Activated naive CD8-positive, alpha-beta T cell treated with anti-CD3 and anti-CD28 coated beads for 36 hours (primary cell): ENCODE measurements around the gene VAV1. TPM values are rescaled to one million over a fixed set of nuclear protein-coding genes. Genes with fewer than 3 reads are reported as not detected.

ENCODE experiments used
- DNase-seq: peaks from one replicate; pipeline ENCODE4 v3.0.0; 2021
- H3K27ac Mint-ChIP-seq: one replicate; pipeline ENCODE4 v1.8.0; 2022; ENCODE audit warnings: mild to moderate bottlenecking, moderate library complexity, mixed read lengths
- H3K27me3 Mint-ChIP-seq: one replicate; pipeline ENCODE4 v1.8.0; 2022; ENCODE audit warnings: mild to moderate bottlenecking, mixed read lengths
- H3K36me3 Mint-ChIP-seq: one replicate; pipeline ENCODE4 v1.8.0; 2021; ENCODE audit warnings: mild to moderate bottlenecking, mixed read lengths
- H3K4me1 Mint-ChIP-seq: one replicate; pipeline ENCODE4 v1.8.0; 2021; ENCODE audit warnings: mixed read lengths
- H3K4me3 Mint-ChIP-seq: one replicate; pipeline ENCODE4 v1.8.0; 2022; ENCODE audit warnings: mild to moderate bottlenecking, moderate library complexity, mixed read lengths
- H3K9me3 Mint-ChIP-seq: one replicate; pipeline ENCODE4 v1.8.0; 2022; ENCODE audit warnings: mixed read lengths
- total RNA-seq, 2 experiments: library from RNA; stranded (reverse); gene quantifications; one replicate each; pipeline ENCODE4 v1.2.3, GENCODE V29; 2021

The VAV1 gene
- total RNA-seq, 2 experiments from 2014 or later: 65.2 to 65.7 TPM

DNA sequence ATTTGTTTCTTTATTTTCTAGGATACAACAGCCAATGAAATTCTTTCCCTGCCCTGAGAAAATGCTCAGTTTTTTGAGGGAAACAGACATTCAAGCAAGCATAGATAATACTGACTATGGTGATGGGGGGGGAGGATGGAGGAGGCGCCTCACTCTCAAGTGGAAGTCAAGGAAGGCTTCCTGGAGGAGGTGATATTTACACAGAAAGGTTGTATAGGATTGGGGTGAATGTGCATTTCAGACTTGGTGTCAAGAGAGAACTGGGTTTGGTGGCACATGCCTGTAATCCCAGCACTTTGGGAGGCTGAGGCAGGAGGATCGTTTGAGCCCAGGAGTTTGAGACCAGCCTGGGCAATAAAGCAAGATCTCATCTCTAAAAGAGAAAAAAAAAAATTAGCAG is 102.7 kb downstream of the VAV1 start:
- no peaks in the 10 kb centered on the region for H3K4me1 Mint-ChIP-seq
- peaks cover 3% of the 10 kb centered on the region for H3K9me3 Mint-ChIP-seq
- no peak for DNase-seq
- H3K27me3 Mint-ChIP-seq: no peaks in the 10 kb centered on the region
- no peaks in the 10 kb centered on the region for H3K36me3 Mint-ChIP-seq
- H3K4me3 Mint-ChIP-seq: no peak overlapping the region
- no peak overlapping the region for H3K27ac Mint-ChIP-seq

DNA sequence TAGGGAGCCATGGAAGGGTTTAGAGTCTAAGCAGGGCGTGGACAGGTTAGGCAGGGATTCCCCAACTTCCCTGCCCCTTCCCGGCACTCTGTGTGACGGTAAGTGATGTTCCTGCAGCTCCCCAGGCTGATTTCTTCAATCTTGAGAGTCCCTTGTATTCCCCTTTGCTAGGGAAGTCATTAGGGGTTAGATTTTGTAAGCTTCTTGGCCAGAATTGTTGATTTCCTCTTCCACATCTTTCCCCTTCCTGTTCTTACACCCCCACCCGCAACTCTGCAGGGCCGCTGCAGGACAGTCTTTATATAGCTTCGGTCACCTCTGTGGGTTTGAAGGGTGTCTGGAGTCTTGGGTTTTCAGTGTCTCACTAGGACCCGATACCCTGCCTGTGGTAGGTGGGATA is 104.2 kb downstream of the VAV1 start:
- H3K9me3 Mint-ChIP-seq: peaks cover 3% of the 10 kb centered on the region
- no peaks in the 10 kb centered on the region for H3K27me3 Mint-ChIP-seq
- no peak for DNase-seq
- no peaks in the 10 kb centered on the region for H3K36me3 Mint-ChIP-seq
- H3K27ac Mint-ChIP-seq: no peak overlapping the region
- no peaks in the 10 kb centered on the region for H3K4me1 Mint-ChIP-seq
- H3K4me3 Mint-ChIP-seq: no peak overlapping the region

DNA sequence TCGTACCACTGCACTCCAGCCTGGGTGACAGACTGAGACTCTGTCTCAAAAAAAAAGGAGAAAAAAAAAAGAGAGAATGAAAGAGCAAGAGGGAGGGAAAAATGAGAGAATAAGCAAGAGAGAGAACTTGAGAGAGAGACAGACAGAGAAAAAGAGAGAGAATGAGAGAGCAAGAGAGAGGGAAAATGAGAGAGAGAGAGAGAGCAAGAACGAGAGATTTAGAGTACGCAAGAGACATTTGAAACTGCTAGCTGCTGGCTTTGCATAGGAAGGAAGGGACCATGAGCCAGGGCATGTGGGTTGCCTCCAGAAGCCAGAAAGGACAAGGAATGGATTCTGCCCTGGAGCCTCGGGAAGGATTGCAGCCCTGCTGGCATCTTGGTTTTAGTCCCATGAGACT is 105.3 kb downstream of the VAV1 start:
- H3K27me3 Mint-ChIP-seq: no peaks in the 10 kb centered on the region
- H3K9me3 Mint-ChIP-seq: no peaks in the 10 kb centered on the region
- no peaks in the 10 kb centered on the region for H3K36me3 Mint-ChIP-seq
- no peak overlapping the region for H3K27ac Mint-ChIP-seq
- H3K4me1 Mint-ChIP-seq: no peaks in the 10 kb centered on the region
- DNase-seq: no peak
- no peak overlapping the region for H3K4me3 Mint-ChIP-seq

DNA sequence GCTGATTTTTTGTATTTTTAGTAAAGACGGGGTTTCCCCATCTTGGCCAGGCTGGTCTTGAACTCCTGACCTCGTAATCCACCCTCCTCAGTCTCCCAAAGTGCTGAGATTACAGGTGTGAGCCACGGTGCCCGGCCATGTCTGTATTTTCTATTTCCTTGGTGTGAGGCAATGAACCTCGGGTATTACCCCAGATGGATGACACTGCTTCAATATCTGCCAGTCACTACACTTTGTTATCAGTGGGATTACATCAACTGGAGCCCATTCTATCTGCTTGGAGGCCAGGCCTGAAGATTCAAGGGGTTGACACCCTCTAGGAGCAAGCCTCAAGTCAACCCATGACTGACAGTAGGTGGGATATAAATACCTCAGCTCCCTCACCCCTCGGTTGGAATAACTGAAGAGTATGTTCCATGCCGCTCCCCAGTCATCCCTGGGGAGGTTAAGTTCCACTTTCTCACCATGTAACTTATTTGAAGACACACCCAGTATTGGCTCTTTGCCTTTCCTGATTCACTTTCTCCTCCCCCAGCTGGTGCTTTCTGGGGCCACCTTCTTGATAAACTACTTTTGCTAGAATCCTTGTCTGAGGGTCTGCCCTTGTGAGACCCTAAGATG is 113.9 kb downstream of the VAV1 start:
- peaks cover 12% of the 10 kb centered on the region for H3K9me3 Mint-ChIP-seq
- no peak for DNase-seq
- H3K4me1 Mint-ChIP-seq: peaks cover 28% of the 10 kb centered on the region
- H3K4me3 Mint-ChIP-seq: no peak overlapping the region
- no peak overlapping the region for H3K27ac Mint-ChIP-seq
- H3K36me3 Mint-ChIP-seq: peaks cover 12% of the 10 kb centered on the region
- H3K27me3 Mint-ChIP-seq: no peaks in the 10 kb centered on the region

DNA sequence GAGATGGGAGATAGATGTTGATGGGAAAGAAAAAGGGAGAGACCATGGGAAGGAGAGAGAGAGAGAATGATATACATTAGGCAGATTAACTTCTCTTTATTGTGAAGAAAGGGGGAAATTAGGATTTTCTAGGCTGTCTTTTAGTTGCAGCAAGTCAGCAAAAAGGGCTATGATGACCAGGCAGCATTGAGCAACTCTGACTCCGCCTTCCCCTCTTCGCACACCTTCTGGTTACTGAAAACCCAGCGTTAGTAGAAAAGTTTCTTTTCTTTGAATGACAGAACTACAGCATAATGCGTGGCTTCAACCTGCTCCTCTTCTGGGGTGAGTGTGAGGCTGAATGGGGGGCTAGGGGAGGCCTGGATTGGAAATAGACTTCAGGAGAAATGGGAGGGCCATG is 114.8 kb downstream of the VAV1 start, which contains the start of gene ADGRE1:
Gene ADGRE1, plus strand, starts transcription at position 264 of the 400 bp plus-strand sequence. Its CDS starts 30 bp downstream, at position 294.
- no peak within 1 kb of the TSS for H3K27ac Mint-ChIP-seq
- H3K4me3 Mint-ChIP-seq: no peak within 1 kb of the TSS
- H3K9me3 Mint-ChIP-seq: peaks cover 20% of the 10 kb centered on the region
- H3K36me3 Mint-ChIP-seq: peaks cover 21% of the 10 kb centered on the region
- peaks cover 36% of the 10 kb centered on the region for H3K4me1 Mint-ChIP-seq
- peak; percentile 9 for DNase-seq
- H3K27me3 Mint-ChIP-seq: no peaks in the 10 kb centered on the region

DNA sequence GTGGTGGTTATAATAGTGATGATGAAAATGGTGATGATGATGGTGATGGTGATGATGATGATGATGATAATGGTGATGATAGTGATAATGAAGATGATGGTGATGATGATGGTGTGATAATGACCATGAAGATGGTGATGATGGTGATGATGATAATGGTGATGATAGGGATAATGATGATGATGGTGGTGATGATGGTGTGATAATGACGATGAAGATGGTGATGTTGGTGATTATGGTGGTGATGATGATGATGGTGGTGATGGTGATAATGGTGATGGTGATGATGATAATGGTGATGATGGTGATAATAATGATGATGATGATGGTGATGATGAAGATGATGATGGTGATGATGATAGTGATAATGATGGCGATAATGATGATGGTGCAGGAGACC is 116.5 kb downstream of the VAV1 start:
- Mint-ChIP-seq H3K36me3 (peaks cover 33% of the 10 kb centered on the region), H3K27ac (no peak overlapping the region), H3K9me3 (peaks cover 32% of the 10 kb centered on the region), H3K27me3 (no peaks in the 10 kb centered on the region), H3K4me1 (peaks cover 50% of the 10 kb centered on the region), H3K4me3 (no peak overlapping the region)
- DNase-seq: no peak

DNA sequence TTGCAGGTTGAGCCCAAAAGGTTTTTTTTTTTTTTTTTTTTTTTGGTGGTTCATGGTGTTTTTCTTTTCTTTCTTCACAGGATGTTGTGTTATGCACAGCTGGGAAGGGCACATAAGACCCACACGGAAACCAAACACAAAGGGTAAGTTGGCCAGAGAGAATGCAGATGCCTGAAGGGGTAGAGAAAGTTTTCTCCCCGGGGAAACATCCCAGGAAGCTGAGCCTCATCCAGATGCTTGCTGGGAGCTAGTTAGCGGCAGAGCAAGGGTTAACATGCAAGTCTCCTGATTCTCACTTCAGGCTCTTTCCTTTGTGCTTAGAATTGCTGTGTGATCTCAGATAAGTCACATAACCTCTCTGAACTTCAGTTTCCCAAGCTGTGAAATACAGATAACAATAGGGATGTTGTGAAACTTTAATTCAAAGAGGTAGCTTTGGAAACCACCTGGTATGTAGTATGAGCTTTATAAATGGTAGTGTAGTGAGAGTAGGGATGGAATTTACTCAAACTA is 117.9 kb downstream of the VAV1 start:
- Mint-ChIP-seq H3K36me3 (peaks cover 40% of the 10 kb centered on the region), H3K9me3 (peaks cover 45% of the 10 kb centered on the region), H3K4me1 (peaks cover 50% of the 10 kb centered on the region), H3K27me3 (no peaks in the 10 kb centered on the region), H3K4me3 (no peak overlapping the region), H3K27ac (peak overlapping the region; percentile 89)
- no peak for DNase-seq

DNA sequence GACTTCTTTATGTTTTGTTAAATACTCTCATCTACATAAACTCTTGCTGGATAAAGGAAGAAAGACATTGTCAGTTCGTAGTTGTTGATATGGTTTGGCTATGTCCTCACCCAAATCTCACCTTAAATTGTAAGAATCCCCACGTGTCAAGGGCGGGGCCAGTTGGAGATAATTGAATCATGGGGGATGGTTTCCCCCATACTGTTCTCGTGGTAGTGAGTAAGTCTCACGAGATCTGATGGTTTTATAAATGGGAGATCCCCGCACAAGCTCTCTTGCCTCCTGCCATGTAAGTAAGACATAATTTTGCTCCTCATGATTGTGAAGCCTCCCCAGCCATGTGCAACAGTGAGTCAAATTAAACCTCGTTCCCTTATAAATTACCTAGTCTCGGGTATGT is 118.4 kb downstream of the VAV1 start:
- Mint-ChIP-seq H3K9me3 (peaks cover 50% of the 10 kb centered on the region), H3K4me3 (peak overlapping the region; percentile 11), H3K4me1 (peaks cover 50% of the 10 kb centered on the region), H3K27ac (peak overlapping the region; percentile 89), H3K27me3 (no peaks in the 10 kb centered on the region), H3K36me3 (peaks cover 42% of the 10 kb centered on the region)
- DNase-seq: peak; percentile 26

DNA sequence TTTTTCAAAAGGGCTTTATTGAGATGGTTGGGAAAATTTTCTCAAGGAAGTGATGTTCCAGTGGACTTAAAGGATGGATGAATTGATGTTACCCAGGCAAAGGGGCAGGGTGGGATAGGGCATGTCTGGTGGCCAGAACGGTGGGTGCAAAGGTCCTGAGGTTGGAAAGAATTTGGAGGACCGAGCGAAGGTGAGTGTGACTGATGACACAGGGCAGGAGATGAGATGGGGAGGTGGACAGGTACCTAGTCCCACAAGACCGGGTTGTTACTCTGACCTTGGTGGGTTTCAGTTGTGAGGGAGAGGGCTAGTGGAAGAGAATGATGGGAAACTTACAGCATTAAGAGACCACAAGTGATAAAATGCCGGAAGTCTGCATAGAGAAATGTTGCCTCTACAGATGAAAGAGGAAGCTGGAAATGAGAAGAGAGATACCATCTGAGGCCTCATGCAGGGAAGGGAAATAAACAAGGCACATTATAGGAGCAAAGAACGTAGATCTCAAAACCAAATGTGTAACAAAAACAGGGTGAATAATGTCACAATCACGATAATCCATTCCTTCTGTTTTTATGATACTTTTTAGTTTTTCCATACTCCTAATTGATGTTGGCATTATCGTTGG is 119.4 kb downstream of the VAV1 start:
- DNase-seq: no peak
- Mint-ChIP-seq H3K4me3 (peak overlapping the region; percentile 30), H3K9me3 (peaks cover 53% of the 10 kb centered on the region), H3K27me3 (no peaks in the 10 kb centered on the region), H3K27ac (peak overlapping the region; percentile 89), H3K36me3 (peaks cover 46% of the 10 kb centered on the region), H3K4me1 (peaks cover 43% of the 10 kb centered on the region)

DNA sequence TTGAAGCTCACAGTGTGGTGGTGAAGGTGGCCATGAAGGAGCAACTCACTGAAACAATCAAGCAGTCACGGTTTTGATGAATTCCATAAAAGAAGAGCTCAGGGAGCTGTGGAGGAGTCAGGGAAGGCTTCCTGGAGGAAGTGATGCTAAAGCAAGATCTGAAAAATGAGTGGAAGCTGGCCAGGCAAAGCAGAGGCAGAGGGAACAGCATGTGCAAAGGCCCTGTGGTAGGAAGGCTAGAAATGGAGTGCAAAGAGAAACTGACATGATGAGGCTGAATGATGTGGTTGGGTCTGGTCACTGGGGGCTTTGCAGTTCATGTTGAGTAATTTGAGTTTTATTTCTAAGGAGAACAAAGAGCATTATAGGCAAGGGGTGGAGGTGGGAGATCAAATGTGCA is 121.8 kb downstream of the VAV1 start:
- Mint-ChIP-seq H3K4me3 (no peak overlapping the region), H3K9me3 (peaks cover 48% of the 10 kb centered on the region), H3K4me1 (peaks cover 33% of the 10 kb centered on the region), H3K27ac (no peak overlapping the region), H3K36me3 (peaks cover 48% of the 10 kb centered on the region), H3K27me3 (no peaks in the 10 kb centered on the region)
- DNase-seq: no peak

DNA sequence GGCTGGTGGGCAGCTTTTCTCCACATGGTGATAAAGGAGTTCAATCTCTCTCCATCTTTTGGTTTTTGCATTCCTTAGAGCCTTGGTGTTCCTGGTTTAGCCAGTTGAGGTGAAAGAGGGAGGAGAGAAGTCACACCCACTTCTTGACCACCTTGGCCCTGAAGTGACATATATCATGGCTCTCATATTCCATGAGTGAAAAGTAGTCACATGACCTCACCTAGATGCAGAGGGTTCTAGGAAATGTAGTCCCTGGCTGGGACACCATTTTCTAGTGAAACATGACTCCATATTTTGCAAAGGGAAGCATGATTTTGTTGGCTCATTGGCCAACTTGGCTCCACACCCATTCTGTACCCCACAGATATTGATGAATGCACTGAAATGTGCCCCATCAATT is 130.9 kb downstream of the VAV1 start:
- Mint-ChIP-seq H3K9me3 (peaks cover 31% of the 10 kb centered on the region), H3K36me3 (peaks cover 20% of the 10 kb centered on the region), H3K27ac (no peak overlapping the region)

DNA sequence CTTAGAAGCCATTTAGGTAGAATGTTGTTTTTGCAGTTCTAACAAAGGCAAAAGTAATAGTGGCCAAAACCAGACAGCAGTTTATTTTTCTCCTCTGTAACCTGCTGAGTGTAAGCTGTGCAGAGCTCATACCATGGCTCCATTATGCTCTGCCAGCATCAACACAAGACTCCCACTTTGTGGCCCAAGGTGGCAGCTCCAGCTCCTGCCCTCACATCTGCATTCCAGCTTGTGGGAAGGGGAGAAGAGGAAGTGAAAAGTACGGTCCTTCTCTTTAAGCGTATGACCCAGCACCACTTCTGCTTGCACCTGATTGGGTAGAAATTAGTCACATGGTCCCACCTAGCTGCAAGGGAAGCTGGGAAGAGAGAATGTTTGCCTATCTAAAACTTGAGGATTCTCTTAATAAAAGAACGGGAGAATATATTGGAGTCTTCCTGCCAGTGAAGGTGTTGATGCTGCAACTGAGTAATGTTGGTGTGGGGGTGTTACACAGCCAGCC is 134.1 kb downstream of the VAV1 start:
- no peaks in the 10 kb centered on the region for H3K4me1 Mint-ChIP-seq
- no peak overlapping the region for H3K4me3 Mint-ChIP-seq
- peaks cover 9% of the 10 kb centered on the region for H3K36me3 Mint-ChIP-seq
- no peak for DNase-seq
- no peak overlapping the region for H3K27ac Mint-ChIP-seq
- no peaks in the 10 kb centered on the region for H3K27me3 Mint-ChIP-seq
- peaks cover 21% of the 10 kb centered on the region for H3K9me3 Mint-ChIP-seq

More for the DNA sequence above, 130.9 kb downstream of the VAV1 start:
- Mint-ChIP-seq H3K4me3 (no peak overlapping the region), H3K4me1 (no peaks in the 10 kb centered on the region), H3K27me3 (no peaks in the 10 kb centered on the region)
- no peak for DNase-seq

Other genes with a start within 250 kb of the VAV1 start
- 1 to 10 TPM; 2.3 to 2.5 TPM for gene TNFSF9, start 241.7 kb upstream of the VAV1 start, total RNA-seq
- gene CD70, start 181.6 kb upstream of the VAV1 start, total RNA-seq: 10 to 100 TPM; 15.2 to 15.3 TPM
- gene TNFSF14, start 102.5 kb upstream of the VAV1 start, total RNA-seq: 10 to 100 TPM; 68.0 to 72.8 TPM
- gene C3, start 52.1 kb upstream of the VAV1 start, total RNA-seq: under 1 TPM; 0.22 to 0.64 TPM
- gene GPR108, start 35.1 kb upstream of the VAV1 start, total RNA-seq: 10 to 100 TPM; 56.0 to 62.9 TPM
- 10 to 100 TPM; 29.8 to 31.3 TPM for gene TRIP10, start 33.0 kb upstream of the VAV1 start, total RNA-seq
- 10 to 100 TPM; 25.7 to 26.1 TPM for gene SH2D3A, start 5.3 kb upstream of the VAV1 start, total RNA-seq
- gene ADGRE1, start 114.9 kb downstream of the VAV1 start, total RNA-seq: 1 to 10 TPM in 1 of 2 experiments, under 1 TPM in 1; 0.88 to 1.3 TPM
- not detected for gene MBD3L2B, start 248.7 kb downstream of the VAV1 start, total RNA-seq